IMR-90 (cell line): ENCODE data around the gene ARID4A. TPM values are rescaled to one million over a fixed set of nuclear protein-coding genes. Genes with fewer than 3 reads are reported as not detected.

Experiments used
- ATAC-seq: fragments of 200-7000 bp; cut with Tn5 transposase; 2 replicates; pipeline ENCODE4 v1.9.1; 2020; ENCODE audit warnings: low read depth, mild to moderate bottlenecking, moderate library complexity
- BruUV-seq: library from RNA; stranded (reverse); fragments of 400-500 nt; replicated peaks from 2 replicates; lab custom pipeline; 2021; lab: Mats Ljungman, UMichigan
- CTCF ChIA-PET: fragments of 300-600 bp; formaldehyde crosslinking; extraction: SDS; loops from one replicate; lab custom pipeline; 2021; ENCODE audit warnings: antibody characterized with exemption; lab: Yijun Ruan, JAX
- POLR2A ChIA-PET: fragments of 300-600 bp; sonication (Branson Sonifier 250); formaldehyde crosslinking; loops from one replicate; lab custom pipeline; 2022; ENCODE audit warnings: antibody characterized with exemption; ENCODE audit not compliant: unreplicated experiment; lab: Charles Lee
- DNase-seq: peaks from one replicate; pipeline ENCODE4 v3.0.0; 2013
- H2AFZ ChIP-seq: replicated peaks from 2 replicates; pipeline ENCODE3; 2013; ENCODE audit warnings: low read length, mild to moderate bottlenecking; ENCODE audit not compliant: poor library complexity
- H2AK5ac ChIP-seq: 2 replicates; pipeline ENCODE4 v1.6.1; 2013; ENCODE audit warnings: low read depth, low read length, inconsistent platforms
- H2AK9ac ChIP-seq: replicated peaks from 2 replicates; pipeline ENCODE3; 2013; ENCODE audit warnings: mild to moderate bottlenecking, low read depth, low read length, moderate library complexity; ENCODE audit not compliant: poor library complexity
- H2BK120ac ChIP-seq: 2 replicates; pipeline ENCODE4 v1.6.1; 2013; ENCODE audit warnings: low read depth, low read length, inconsistent platforms
- H2BK15ac ChIP-seq: 3 replicates; pipeline ENCODE4 v1.6.1; 2013; ENCODE audit warnings: low read depth, low read length, inconsistent platforms
- H2BK20ac ChIP-seq: 2 replicates; pipeline ENCODE4 v1.6.1; 2013; ENCODE audit warnings: low read depth, mild to moderate bottlenecking, inconsistent platforms, low read length, moderate library complexity
- H2BK5ac ChIP-seq: 2 replicates; pipeline ENCODE4 v1.6.1; 2013; ENCODE audit warnings: mild to moderate bottlenecking, low read depth, low read length, inconsistent platforms; ENCODE audit not compliant: poor library complexity, severe bottlenecking
- H3K14ac ChIP-seq: replicated peaks from 2 replicates; pipeline ENCODE4 v1.6.1; 2013; ENCODE audit warnings: low read depth, low read length, inconsistent platforms
- H3K18ac ChIP-seq: 2 replicates; pipeline ENCODE4 v1.6.1; 2013; ENCODE audit warnings: low read depth, low read length, control low read depth
- H3K23ac ChIP-seq: 2 replicates; pipeline ENCODE4 v1.6.1; 2013; ENCODE audit warnings: low read depth, low read length, inconsistent platforms
- H3K27ac ChIP-seq: 2 replicates; pipeline ENCODE4 v1.5.1; 2013; ENCODE audit warnings: mild to moderate bottlenecking, control low read depth, low read length; ENCODE audit not compliant: insufficient read depth
- H3K27me3 ChIP-seq: 2 replicates; pipeline ENCODE4 v1.6.1; 2013; ENCODE audit warnings: low read length; ENCODE audit not compliant: control insufficient read depth, insufficient read depth
- H3K36me3 ChIP-seq: 2 replicates; pipeline ENCODE4 v1.6.1; 2013; ENCODE audit warnings: low read length, mixed read lengths; ENCODE audit not compliant: control insufficient read depth, insufficient read depth
- H3K4ac ChIP-seq: 2 replicates; pipeline ENCODE4 v1.6.1; 2013; ENCODE audit warnings: low read depth, low read length, inconsistent platforms
- H3K4me1 ChIP-seq: 2 replicates; pipeline ENCODE4 v1.6.1; 2013; ENCODE audit warnings: low read length, mixed read lengths; ENCODE audit not compliant: control insufficient read depth, insufficient read depth
- H3K4me2 ChIP-seq: 2 replicates; pipeline ENCODE4 v1.6.1; 2013; ENCODE audit warnings: low read depth, mild to moderate bottlenecking, control low read depth, low read length, moderate library complexity
- H3K4me3 ChIP-seq: 2 replicates; pipeline ENCODE4 v1.5.1; 2013; ENCODE audit warnings: low read depth, mild to moderate bottlenecking, control low read depth, low read length, moderate library complexity; ENCODE audit not compliant: insufficient read depth
- H3K56ac ChIP-seq: 2 replicates; pipeline ENCODE4 v1.6.1; 2013; ENCODE audit warnings: low read length, inconsistent platforms; ENCODE audit not compliant: insufficient read depth; ENCODE audit errors: extremely low read depth
- H3K79me1 ChIP-seq, 2 experiments: 2 replicates each; pipeline ENCODE4 v1.6.1; 2013; ENCODE audit warnings: low read length in 2 of 2, inconsistent platforms in 1 of 2, low read depth in 1 of 2
- H3K9ac ChIP-seq: 2 replicates; pipeline ENCODE4 v1.6.1; 2013; ENCODE audit warnings: low read depth, low read length, control low read depth
- H3K9me1 ChIP-seq: 2 replicates; pipeline ENCODE4 v1.6.1; 2013; ENCODE audit warnings: low read length, inconsistent platforms; ENCODE audit not compliant: insufficient read depth
- H3K9me3 ChIP-seq: 2 replicates; pipeline ENCODE4 v1.6.1; 2013; ENCODE audit warnings: low read length; ENCODE audit not compliant: control insufficient read depth, insufficient read depth
- H4K20me1 ChIP-seq: 2 replicates; pipeline ENCODE4 v1.6.1; 2013; ENCODE audit warnings: low read length, inconsistent platforms; ENCODE audit not compliant: insufficient read depth
- H4K5ac ChIP-seq: 2 replicates; pipeline ENCODE4 v1.6.1; 2013; ENCODE audit warnings: mild to moderate bottlenecking, low read depth, low read length, control low read depth
- H4K8ac ChIP-seq, 2 experiments: 2 replicates each; pipeline ENCODE4 v1.6.1; 2013; ENCODE audit warnings: low read depth in 2 of 2, low read length in 2 of 2, control low read depth in 1 of 2, inconsistent platforms in 1 of 2
- H4K91ac ChIP-seq: 2 replicates; pipeline ENCODE4 v1.6.1; 2013; ENCODE audit warnings: low read depth, low read length, inconsistent platforms; ENCODE audit not compliant: insufficient read depth
- CEBPB ChIP-seq: IDR thresholded peaks from 2 replicates; pipeline ENCODE4 v1.6.1; 2012; ENCODE audit warnings: low read depth, low read length, improper control_type of control experiment
- CHD1 ChIP-seq: IDR thresholded peaks from 2 replicates; pipeline ENCODE4 v1.6.1; 2012; ENCODE audit warnings: low read depth, low read length, improper control_type of control experiment
- MAZ ChIP-seq: IDR thresholded peaks from 2 replicates; pipeline ENCODE4 v1.6.1; 2012; ENCODE audit warnings: low read depth, mild to moderate bottlenecking, low read length, improper control_type of control experiment, moderate library complexity, borderline replicate concordance
- RFX5 ChIP-seq: IDR thresholded peaks from 2 replicates; pipeline ENCODE4 v1.8.0; 2012; ENCODE audit warnings: low read depth, mild to moderate bottlenecking, low read length, moderate library complexity
- WGBS, 2 experiments: methylation state at CpG; one replicate each; pipeline versions ENCODE4 v1.1.5 to v1.1.7; 2013; ENCODE audit warnings: missing lambda C conversion rate in 2 of 2; ENCODE audit not compliant: insufficient read length in 1 of 2; ENCODE audit errors: extremely low coverage in 2 of 2; 5-methylcytosine and 5-hydroxymethylcytosine counted together
- dilution Hi-C: fragments of 300-500 bp; cut with HindIII; formaldehyde crosslinking; loops from one replicate; pipeline ENCODE4 v1.14.3; 2018; ENCODE audit warnings: low sequenced_read_pairs; ENCODE audit not compliant: unreplicated experiment
- in situ Hi-C: fragments of 300-500 bp; cut with MboI; formaldehyde crosslinking; loops from 3 replicates; pipeline ENCODE4 v1.14.3; 2019; ENCODE audit warnings: low sequenced_read_pairs, inconsistent platforms, mixed read lengths
- intact Hi-C: fragments of 100-400 bp; cut with micrococcal nuclease; formaldehyde crosslinking; loops from 2 replicates; pipeline ENCODE4 v1.10.0; 2022
- polyA plus RNA-seq, 3 experiments: library from polyadenylated mRNA; depleted of rRNA; stranded (reverse); fragments of >200 nt; gene quantifications; 2 replicates each; pipeline ENCODE4 v1.2.3, GENCODE V29; 2012; ENCODE audit warnings: low replicate concordance in 1 of 3
- total RNA-seq: library from RNA; depleted of rRNA; stranded (reverse); fragments of >200 nt; gene quantifications from 2 replicates; pipeline ENCODE4 v1.2.3, GENCODE V29; 2012
- TF ChIP-seq, protein P1 (sequence below): fragments of 150-350 bp; IDR thresholded peaks from 2 replicates; pipeline ENCODE4 v1.6.1; 2016; ENCODE audit warnings: low read depth, mild to moderate bottlenecking, low read length, moderate library complexity, borderline replicate concordance
- TF ChIP-seq, protein P2 (sequence below): conservative IDR thresholded peaks from 2 replicates; pipeline ENCODE4 v1.5.1; 2012; ENCODE audit warnings: mild to moderate bottlenecking, low read depth, low read length, improper control_type of control experiment
- TF ChIP-seq, protein P3 (sequence below): fragments of 150-350 bp; IDR thresholded peaks from 2 replicates; pipeline ENCODE4 v1.6.1; 2017; ENCODE audit warnings: mild to moderate bottlenecking, antibody characterized with exemption, low read length, low read depth

ARID4A gene
- total and polyA plus RNA-seq, 2 of the 4 experiments (the other 2 are of a cell fraction): 3.3 to 3.8 TPM

DNA sequence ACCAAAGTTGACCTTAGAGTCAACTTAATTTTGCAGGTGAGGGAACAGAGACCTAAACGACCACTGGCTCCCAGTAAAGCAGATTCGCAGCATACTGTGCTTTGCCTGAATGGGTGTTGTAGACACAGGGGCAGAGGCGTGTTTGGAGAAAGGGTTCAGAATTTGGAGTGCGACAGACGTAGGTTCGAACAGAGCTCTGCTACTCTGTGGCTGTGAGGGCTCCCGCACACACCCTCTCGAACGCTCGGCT lies 97.1 kb downstream of the ARID4A start:
- H4K91ac ChIP-seq: no peak overlapping the region
- TF ChIP-seq, protein P1, sequence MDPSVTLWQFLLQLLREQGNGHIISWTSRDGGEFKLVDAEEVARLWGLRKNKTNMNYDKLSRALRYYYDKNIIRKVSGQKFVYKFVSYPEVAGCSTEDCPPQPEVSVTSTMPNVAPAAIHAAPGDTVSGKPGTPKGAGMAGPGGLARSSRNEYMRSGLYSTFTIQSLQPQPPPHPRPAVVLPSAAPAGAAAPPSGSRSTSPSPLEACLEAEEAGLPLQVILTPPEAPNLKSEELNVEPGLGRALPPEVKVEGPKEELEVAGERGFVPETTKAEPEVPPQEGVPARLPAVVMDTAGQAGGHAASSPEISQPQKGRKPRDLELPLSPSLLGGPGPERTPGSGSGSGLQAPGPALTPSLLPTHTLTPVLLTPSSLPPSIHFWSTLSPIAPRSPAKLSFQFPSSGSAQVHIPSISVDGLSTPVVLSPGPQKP: no peak
- no peak for TF ChIP-seq CEBPB
- TF ChIP-seq, protein P2, sequence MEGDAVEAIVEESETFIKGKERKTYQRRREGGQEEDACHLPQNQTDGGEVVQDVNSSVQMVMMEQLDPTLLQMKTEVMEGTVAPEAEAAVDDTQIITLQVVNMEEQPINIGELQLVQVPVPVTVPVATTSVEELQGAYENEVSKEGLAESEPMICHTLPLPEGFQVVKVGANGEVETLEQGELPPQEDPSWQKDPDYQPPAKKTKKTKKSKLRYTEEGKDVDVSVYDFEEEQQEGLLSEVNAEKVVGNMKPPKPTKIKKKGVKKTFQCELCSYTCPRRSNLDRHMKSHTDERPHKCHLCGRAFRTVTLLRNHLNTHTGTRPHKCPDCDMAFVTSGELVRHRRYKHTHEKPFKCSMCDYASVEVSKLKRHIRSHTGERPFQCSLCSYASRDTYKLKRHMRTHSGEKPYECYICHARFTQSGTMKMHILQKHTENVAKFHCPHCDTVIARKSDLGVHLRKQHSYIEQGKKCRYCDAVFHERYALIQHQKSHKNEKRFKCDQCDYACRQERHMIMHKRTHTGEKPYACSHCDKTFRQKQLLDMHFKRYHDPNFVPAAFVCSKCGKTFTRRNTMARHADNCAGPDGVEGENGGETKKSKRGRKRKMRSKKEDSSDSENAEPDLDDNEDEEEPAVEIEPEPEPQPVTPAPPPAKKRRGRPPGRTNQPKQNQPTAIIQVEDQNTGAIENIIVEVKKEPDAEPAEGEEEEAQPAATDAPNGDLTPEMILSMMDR: no peak
- no peak for TF ChIP-seq MAZ
- TF ChIP-seq, protein P3, sequence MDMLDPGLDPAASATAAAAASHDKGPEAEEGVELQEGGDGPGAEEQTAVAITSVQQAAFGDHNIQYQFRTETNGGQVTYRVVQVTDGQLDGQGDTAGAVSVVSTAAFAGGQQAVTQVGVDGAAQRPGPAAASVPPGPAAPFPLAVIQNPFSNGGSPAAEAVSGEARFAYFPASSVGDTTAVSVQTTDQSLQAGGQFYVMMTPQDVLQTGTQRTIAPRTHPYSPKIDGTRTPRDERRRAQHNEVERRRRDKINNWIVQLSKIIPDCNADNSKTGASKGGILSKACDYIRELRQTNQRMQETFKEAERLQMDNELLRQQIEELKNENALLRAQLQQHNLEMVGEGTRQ: no peak
- TF ChIP-seq RFX5: no peak
- no peak for TF ChIP-seq CHD1
- no peaks in the 10 kb centered on the region for H3K9me3 ChIP-seq
- no peaks in the 10 kb centered on the region for H3K27me3 ChIP-seq
- no peak overlapping the region; the same call in 2 of the 3 replicates for H2BK15ac ChIP-seq
- dilution Hi-C loops (no loop called here), in situ Hi-C loops (loop anchor here (25.0 kb wide), 1 partner anchor 283 kb away; no protein-coding TSS in a partner anchor), intact Hi-C loops (loop anchor here (10.0 kb wide), 1 partner anchor 291 kb away; no protein-coding TSS in a partner anchor)
- peak overlapping the region; percentile 35; the same call in 1 of the 2 replicates for H3K56ac ChIP-seq
- peak overlapping the region; percentile 11; the same call in 1 of the 2 replicates for H2AK5ac ChIP-seq
- no TSS peak for BruUV-seq
- no peak overlapping the region for H3K27ac ChIP-seq
- H4K8ac ChIP-seq: peak overlapping the region; percentile 74 to 94
- H3K4me1 ChIP-seq: peaks cover 2% of the 10 kb centered on the region; the same call in 1 of the 2 replicates
- H2BK20ac ChIP-seq: no peak overlapping the region
- DNase-seq: no peak
- H2AK9ac ChIP-seq: peak overlapping the region; percentile 58
- no peaks in the 10 kb centered on the region for H3K36me3 ChIP-seq
- peak overlapping the region; percentile 72 for H4K5ac ChIP-seq
- no peaks in the 10 kb centered on the region for H3K79me1 ChIP-seq
- ChIA-PET POLR2A (no interaction called here), CTCF (interaction anchor here (0.9 kb wide), 1 partner anchor 27 kb away, joined by 3 read pairs; no protein-coding TSS in a partner anchor)
- H2BK5ac ChIP-seq: no peak overlapping the region
- peaks cover 6% of the 10 kb centered on the region; the same call in 1 of the 2 replicates for H3K9me1 ChIP-seq
- H4K20me1 ChIP-seq: no peaks in the 10 kb centered on the region
- H2BK120ac ChIP-seq: peak overlapping the region; percentile 12; the same call in 1 of the 2 replicates
- H3K4ac ChIP-seq: peak overlapping the region; percentile 79
- 6% methylated on average over 5 of the region's 10 CpGs; no CpG with 5 or more reads in 1 of the 2 experiments for WGBS, 2 experiments
- H2AFZ ChIP-seq: peak overlapping the region; percentile 94
- peak overlapping the region; percentile 44 for H3K4me3 ChIP-seq
- peak overlapping the region; percentile 49 for H3K14ac ChIP-seq
- peak overlapping the region; percentile 64 for H3K4me2 ChIP-seq
- H3K18ac ChIP-seq: peak overlapping the region; percentile 12
- H3K23ac ChIP-seq: peak overlapping the region; percentile 88
- peak overlapping the region; percentile 33; the same call in 1 of the 2 replicates for H3K9ac ChIP-seq
- ATAC-seq: no peak
